WTC11 (cell line): ENCODE measurements around the gene PHC1. TPM values are rescaled to one million over a fixed set of nuclear protein-coding genes. Genes with fewer than 3 reads are reported as not detected.

Experiments
- ATAC-seq: fragments of 200-7000 bp; cut with Tn5 transposase; 2 replicates; pipeline ENCODE4 v1.10.0; 2021; ENCODE audit warnings: mild to moderate bottlenecking, moderate library complexity
- CTCF ChIA-PET: fragments of 300-600 bp; sonication (Branson Sonifier 250); formaldehyde crosslinking; loops from one replicate; lab custom pipeline; 2021; ENCODE audit warnings: antibody characterized with exemption; lab: Charles Lee
- POLR2A ChIA-PET: fragments of 350-600 bp; sonication (Branson Sonifier 250); formaldehyde crosslinking; loops from one replicate; lab custom pipeline; 2021; ENCODE audit warnings: antibody characterized with exemption; lab: Charles Lee
- DNase-seq: peaks from one replicate; pipeline ENCODE4 v3.0.0; 2021; ENCODE audit warnings: low spot score
- H3K27ac Mint-ChIP-seq: 2 replicates; pipeline ENCODE4 v1.8.0; 2021; ENCODE audit warnings: mixed read lengths
- H3K27me3 Mint-ChIP-seq: 2 replicates; pipeline ENCODE4 v1.8.0; 2021; ENCODE audit warnings: low read depth, mild to moderate bottlenecking, moderate library complexity, mixed read lengths
- H3K36me3 Mint-ChIP-seq: 2 replicates; pipeline ENCODE4 v1.8.0; 2021; ENCODE audit warnings: mixed read lengths
- H3K4me1 Mint-ChIP-seq: 2 replicates; pipeline ENCODE4 v1.8.0; 2022; ENCODE audit warnings: mixed read lengths
- H3K4me3 Mint-ChIP-seq: 2 replicates; pipeline ENCODE4 v1.8.0; 2021; ENCODE audit warnings: mild to moderate bottlenecking, moderate library complexity, mixed read lengths
- H3K9me3 Mint-ChIP-seq: 2 replicates; pipeline ENCODE4 v1.8.0; 2021; ENCODE audit warnings: mixed read lengths
- CREB1 ChIP-seq: sonication (generic); formaldehyde crosslinking; IDR thresholded peaks from 2 replicates; pipeline ENCODE4 v1.8.0; 2023; ENCODE audit warnings: mild to moderate bottlenecking, missing genetic modification reagents
- CREM ChIP-seq: sonication (generic); formaldehyde crosslinking; IDR thresholded peaks from 2 replicates; pipeline ENCODE4 v1.8.1; 2022; ENCODE audit warnings: mild to moderate bottlenecking, missing genetic modification reagents, moderate library complexity
- E2F1 ChIP-seq: sonication (generic); formaldehyde crosslinking; IDR thresholded peaks from 2 replicates; pipeline ENCODE4 v1.8.0; 2022; ENCODE audit warnings: mild to moderate bottlenecking, missing genetic modification reagents
- ETV6 ChIP-seq: sonication (generic); formaldehyde crosslinking; IDR thresholded peaks from 2 replicates; pipeline ENCODE4 v1.8.1; 2022; ENCODE audit warnings: mild to moderate bottlenecking, missing genetic modification reagents
- FOXP1 ChIP-seq: sonication (generic); formaldehyde crosslinking; IDR thresholded peaks from 2 replicates; pipeline ENCODE4 v1.8.0; 2022; ENCODE audit warnings: missing genetic modification reagents, mild to moderate bottlenecking, moderate library complexity, borderline replicate concordance
- GABPB1 ChIP-seq: sonication (generic); formaldehyde crosslinking; IDR thresholded peaks from 2 replicates; pipeline ENCODE4 v1.8.1; 2023; ENCODE audit warnings: mild to moderate bottlenecking, missing genetic modification reagents
- GTF2I ChIP-seq: fragments of 250-450 bp; sonication (Bioruptor Pico); conservative IDR thresholded peaks from 2 replicates; pipeline ENCODE4 v1.4.0; 2021; ENCODE audit warnings: mild to moderate bottlenecking
- HMGA2 ChIP-seq: fragments of 250-450 bp; sonication (Bioruptor Pico); IDR thresholded peaks from 2 replicates; pipeline ENCODE4 v1.4.0; 2021; ENCODE audit warnings: mild to moderate bottlenecking, moderate library complexity
- KAT7 ChIP-seq: sonication (generic); formaldehyde crosslinking; IDR thresholded peaks from 2 replicates; pipeline ENCODE4 v1.8.1; 2023; ENCODE audit warnings: missing genetic modification reagents, mild to moderate bottlenecking, borderline replicate concordance
- MAX ChIP-seq: sonication (generic); formaldehyde crosslinking; IDR thresholded peaks from 2 replicates; pipeline ENCODE4 v1.8.0; 2022; ENCODE audit warnings: mild to moderate bottlenecking, missing genetic modification reagents
- NFYB ChIP-seq: sonication (generic); formaldehyde crosslinking; conservative IDR thresholded peaks from 2 replicates; pipeline ENCODE4 v1.8.0; 2022; ENCODE audit warnings: low read depth, missing genetic modification reagents
- SMAD4 ChIP-seq: sonication (generic); formaldehyde crosslinking; IDR thresholded peaks from 2 replicates; pipeline ENCODE4 v1.8.0; 2022; ENCODE audit warnings: mild to moderate bottlenecking, missing genetic modification reagents
- SOX15 ChIP-seq: fragments of 250-450 bp; sonication (Bioruptor Pico); IDR thresholded peaks from 2 replicates; pipeline ENCODE4 v1.9.0; 2021; ENCODE audit warnings: mild to moderate bottlenecking
- SP1 ChIP-seq: sonication (generic); formaldehyde crosslinking; conservative IDR thresholded peaks from 2 replicates; pipeline ENCODE4 v1.8.1; 2022; ENCODE audit warnings: missing genetic modification reagents
- TCF7 ChIP-seq: sonication (generic); formaldehyde crosslinking; IDR thresholded peaks from 2 replicates; pipeline ENCODE4 v1.8.0; 2022; ENCODE audit warnings: mild to moderate bottlenecking, low read depth, missing genetic modification reagents, moderate library complexity
- ZBTB21 ChIP-seq: sonication (generic); formaldehyde crosslinking; IDR thresholded peaks from 2 replicates; pipeline ENCODE4 v1.8.1; 2023; ENCODE audit warnings: mild to moderate bottlenecking, missing genetic modification reagents, borderline replicate concordance
- ZNF232 ChIP-seq: sonication (generic); formaldehyde crosslinking; IDR thresholded peaks from 2 replicates; pipeline ENCODE4 v1.8.0; 2022; ENCODE audit warnings: mild to moderate bottlenecking, missing genetic modification reagents
- ZNF396 ChIP-seq: fragments of 250-450 bp; sonication (Bioruptor Pico); IDR thresholded peaks from 2 replicates; pipeline ENCODE4 v1.8.0; 2021; ENCODE audit warnings: mild to moderate bottlenecking, moderate library complexity, borderline replicate concordance
- ZNF423 ChIP-seq: fragments of 250-450 bp; sonication (Bioruptor Pico); IDR thresholded peaks from 2 replicates; pipeline ENCODE4 v2.1.2; 2022; ENCODE audit warnings: mild to moderate bottlenecking, moderate library complexity
- total RNA-seq: library from RNA; stranded (reverse); gene quantifications from 3 replicates; pipeline ENCODE4 v1.2.3, GENCODE V29; 2021
- TF ChIP-seq, protein P1 (sequence below): sonication (generic); formaldehyde crosslinking; IDR thresholded peaks from 2 replicates; pipeline ENCODE4 v1.8.0; 2023; ENCODE audit warnings: missing genetic modification reagents, mild to moderate bottlenecking, borderline replicate concordance
- TF ChIP-seq, protein P2 (sequence below): sonication (generic); formaldehyde crosslinking; IDR thresholded peaks from 2 replicates; pipeline ENCODE4 v1.8.0; 2023; ENCODE audit warnings: mild to moderate bottlenecking, missing genetic modification reagents
- TF ChIP-seq, protein P3 (sequence below): fragments of 250-450 bp; sonication (Bioruptor Pico); IDR thresholded peaks from 2 replicates; pipeline ENCODE4 v1.9.0; 2021; ENCODE audit warnings: mild to moderate bottlenecking
- TF ChIP-seq, protein P4 (sequence below): fragments of 250-450 bp; sonication (Bioruptor Pico); IDR thresholded peaks from 2 replicates; pipeline ENCODE4 v2.1.2; 2022; ENCODE audit warnings: mild to moderate bottlenecking, moderate library complexity
- TF ChIP-seq, protein P5 (sequence below): fragments of 250-450 bp; sonication (Bioruptor Pico); IDR thresholded peaks from 2 replicates; pipeline ENCODE4 v1.9.0; 2021; ENCODE audit warnings: mild to moderate bottlenecking

Gene PHC1
- total RNA-seq, 1 experiment from 2014 or later = 733 TPM

GRCh38 chr12:8969861-8970411, 55.6 kb downstream of the PHC1 start (continued):
- TF ChIP-seq, protein P1, sequence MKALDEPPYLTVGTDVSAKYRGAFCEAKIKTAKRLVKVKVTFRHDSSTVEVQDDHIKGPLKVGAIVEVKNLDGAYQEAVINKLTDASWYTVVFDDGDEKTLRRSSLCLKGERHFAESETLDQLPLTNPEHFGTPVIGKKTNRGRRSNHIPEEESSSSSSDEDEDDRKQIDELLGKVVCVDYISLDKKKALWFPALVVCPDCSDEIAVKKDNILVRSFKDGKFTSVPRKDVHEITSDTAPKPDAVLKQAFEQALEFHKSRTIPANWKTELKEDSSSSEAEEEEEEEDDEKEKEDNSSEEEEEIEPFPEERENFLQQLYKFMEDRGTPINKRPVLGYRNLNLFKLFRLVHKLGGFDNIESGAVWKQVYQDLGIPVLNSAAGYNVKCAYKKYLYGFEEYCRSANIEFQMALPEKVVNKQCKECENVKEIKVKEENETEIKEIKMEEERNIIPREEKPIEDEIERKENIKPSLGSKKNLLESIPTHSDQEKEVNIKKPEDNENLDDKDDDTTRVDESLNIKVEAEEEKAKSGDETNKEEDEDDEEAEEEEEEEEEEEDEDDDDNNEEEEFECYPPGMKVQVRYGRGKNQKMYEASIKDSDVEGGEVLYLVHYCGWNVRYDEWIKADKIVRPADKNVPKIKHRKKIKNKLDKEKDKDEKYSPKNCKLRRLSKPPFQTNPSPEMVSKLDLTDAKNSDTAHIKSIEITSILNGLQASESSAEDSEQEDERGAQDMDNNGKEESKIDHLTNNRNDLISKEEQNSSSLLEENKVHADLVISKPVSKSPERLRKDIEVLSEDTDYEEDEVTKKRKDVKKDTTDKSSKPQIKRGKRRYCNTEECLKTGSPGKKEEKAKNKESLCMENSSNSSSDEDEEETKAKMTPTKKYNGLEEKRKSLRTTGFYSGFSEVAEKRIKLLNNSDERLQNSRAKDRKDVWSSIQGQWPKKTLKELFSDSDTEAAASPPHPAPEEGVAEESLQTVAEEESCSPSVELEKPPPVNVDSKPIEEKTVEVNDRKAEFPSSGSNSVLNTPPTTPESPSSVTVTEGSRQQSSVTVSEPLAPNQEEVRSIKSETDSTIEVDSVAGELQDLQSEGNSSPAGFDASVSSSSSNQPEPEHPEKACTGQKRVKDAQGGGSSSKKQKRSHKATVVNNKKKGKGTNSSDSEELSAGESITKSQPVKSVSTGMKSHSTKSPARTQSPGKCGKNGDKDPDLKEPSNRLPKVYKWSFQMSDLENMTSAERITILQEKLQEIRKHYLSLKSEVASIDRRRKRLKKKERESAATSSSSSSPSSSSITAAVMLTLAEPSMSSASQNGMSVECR = no peak
- TF ChIP-seq CREB1 (CRISPR knock-in tag) (no peak), ZNF423 (CRISPR knock-in tag) (no peak), GTF2I (CRISPR knock-in tag) (no peak), ZNF396 (no peak), GABPB1 (no peak), SOX15 (CRISPR knock-in tag) (no peak), HMGA2 (CRISPR knock-in tag) (no peak)
- TF ChIP-seq, protein P2, sequence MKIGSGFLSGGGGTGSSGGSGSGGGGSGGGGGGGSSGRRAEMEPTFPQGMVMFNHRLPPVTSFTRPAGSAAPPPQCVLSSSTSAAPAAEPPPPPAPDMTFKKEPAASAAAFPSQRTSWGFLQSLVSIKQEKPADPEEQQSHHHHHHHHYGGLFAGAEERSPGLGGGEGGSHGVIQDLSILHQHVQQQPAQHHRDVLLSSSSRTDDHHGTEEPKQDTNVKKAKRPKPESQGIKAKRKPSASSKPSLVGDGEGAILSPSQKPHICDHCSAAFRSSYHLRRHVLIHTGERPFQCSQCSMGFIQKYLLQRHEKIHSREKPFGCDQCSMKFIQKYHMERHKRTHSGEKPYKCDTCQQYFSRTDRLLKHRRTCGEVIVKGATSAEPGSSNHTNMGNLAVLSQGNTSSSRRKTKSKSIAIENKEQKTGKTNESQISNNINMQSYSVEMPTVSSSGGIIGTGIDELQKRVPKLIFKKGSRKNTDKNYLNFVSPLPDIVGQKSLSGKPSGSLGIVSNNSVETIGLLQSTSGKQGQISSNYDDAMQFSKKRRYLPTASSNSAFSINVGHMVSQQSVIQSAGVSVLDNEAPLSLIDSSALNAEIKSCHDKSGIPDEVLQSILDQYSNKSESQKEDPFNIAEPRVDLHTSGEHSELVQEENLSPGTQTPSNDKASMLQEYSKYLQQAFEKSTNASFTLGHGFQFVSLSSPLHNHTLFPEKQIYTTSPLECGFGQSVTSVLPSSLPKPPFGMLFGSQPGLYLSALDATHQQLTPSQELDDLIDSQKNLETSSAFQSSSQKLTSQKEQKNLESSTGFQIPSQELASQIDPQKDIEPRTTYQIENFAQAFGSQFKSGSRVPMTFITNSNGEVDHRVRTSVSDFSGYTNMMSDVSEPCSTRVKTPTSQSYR = no peak
- TF ChIP-seq, all 79 proteins: peak for 0

DNA sequence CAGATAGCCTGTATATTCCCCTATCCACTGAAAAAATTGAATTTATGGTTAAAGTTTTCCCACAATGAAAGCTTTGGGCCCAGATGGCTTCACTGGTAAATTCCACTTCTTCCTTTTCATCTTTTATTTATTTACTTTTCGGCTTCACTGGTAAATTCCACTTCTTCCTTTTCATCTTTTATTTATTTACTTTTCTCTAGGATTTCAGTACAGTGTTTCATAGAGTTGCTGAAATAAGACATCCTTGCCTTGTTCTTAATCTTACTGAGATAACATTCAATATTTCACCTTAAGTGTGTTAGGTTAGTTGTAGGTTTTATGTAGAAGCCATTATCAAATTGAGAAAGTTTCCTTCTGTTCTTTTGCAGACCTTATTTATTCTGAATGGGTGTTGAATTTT, 56.1 kb downstream of the PHC1 start:
- ChIA-PET CTCF (no interaction called here), POLR2A (no interaction called here)
- Mint-ChIP-seq H3K9me3 (peaks cover 32% of the 10 kb centered on the region), H3K27ac (no peak overlapping the region), H3K36me3 (peaks cover 21% of the 10 kb centered on the region), H3K4me1 (no peaks in the 10 kb centered on the region), H3K4me3 (no peak overlapping the region), H3K27me3 (no peaks in the 10 kb centered on the region)
- no peak for ATAC-seq
- TF ChIP-seq ZNF232 (CRISPR knock-in tag) (no peak), FOXP1 (CRISPR knock-in tag) (no peak), HMGA2 (CRISPR knock-in tag) (no peak), SMAD4 (CRISPR knock-in tag) (no peak), CREM (CRISPR knock-in tag) (no peak), SOX15 (CRISPR knock-in tag) (no peak), ZBTB21 (CRISPR knock-in tag) (no peak), KAT7 (CRISPR knock-in tag) (no peak), NFYB (no peak), ETV6 (CRISPR knock-in tag) (no peak), E2F1 (no peak), TCF7 (CRISPR knock-in tag) (no peak), MAX (CRISPR knock-in tag) (no peak), SP1 (CRISPR knock-in tag) (no peak), ZNF396 (no peak)
- TF ChIP-seq, protein P3, sequence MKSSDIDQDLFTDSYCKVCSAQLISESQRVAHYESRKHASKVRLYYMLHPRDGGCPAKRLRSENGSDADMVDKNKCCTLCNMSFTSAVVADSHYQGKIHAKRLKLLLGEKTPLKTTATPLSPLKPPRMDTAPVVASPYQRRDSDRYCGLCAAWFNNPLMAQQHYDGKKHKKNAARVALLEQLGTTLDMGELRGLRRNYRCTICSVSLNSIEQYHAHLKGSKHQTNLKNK (CRISPR knock-in tag) = no peak
- TF ChIP-seq, protein P4, sequence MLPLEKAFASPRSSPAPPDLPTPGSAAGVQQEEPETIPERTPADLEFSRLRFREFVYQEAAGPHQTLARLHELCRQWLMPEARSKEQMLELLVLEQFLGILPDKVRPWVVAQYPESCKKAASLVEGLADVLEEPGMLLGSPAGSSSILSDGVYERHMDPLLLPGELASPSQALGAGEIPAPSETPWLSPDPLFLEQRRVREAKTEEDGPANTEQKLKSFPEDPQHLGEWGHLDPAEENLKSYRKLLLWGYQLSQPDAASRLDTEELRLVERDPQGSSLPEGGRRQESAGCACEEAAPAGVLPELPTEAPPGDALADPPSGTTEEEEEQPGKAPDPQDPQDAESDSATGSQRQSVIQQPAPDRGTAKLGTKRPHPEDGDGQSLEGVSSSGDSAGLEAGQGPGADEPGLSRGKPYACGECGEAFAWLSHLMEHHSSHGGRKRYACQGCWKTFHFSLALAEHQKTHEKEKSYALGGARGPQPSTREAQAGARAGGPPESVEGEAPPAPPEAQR (CRISPR knock-in tag) = no peak
- TF ChIP-seq, protein P5, sequence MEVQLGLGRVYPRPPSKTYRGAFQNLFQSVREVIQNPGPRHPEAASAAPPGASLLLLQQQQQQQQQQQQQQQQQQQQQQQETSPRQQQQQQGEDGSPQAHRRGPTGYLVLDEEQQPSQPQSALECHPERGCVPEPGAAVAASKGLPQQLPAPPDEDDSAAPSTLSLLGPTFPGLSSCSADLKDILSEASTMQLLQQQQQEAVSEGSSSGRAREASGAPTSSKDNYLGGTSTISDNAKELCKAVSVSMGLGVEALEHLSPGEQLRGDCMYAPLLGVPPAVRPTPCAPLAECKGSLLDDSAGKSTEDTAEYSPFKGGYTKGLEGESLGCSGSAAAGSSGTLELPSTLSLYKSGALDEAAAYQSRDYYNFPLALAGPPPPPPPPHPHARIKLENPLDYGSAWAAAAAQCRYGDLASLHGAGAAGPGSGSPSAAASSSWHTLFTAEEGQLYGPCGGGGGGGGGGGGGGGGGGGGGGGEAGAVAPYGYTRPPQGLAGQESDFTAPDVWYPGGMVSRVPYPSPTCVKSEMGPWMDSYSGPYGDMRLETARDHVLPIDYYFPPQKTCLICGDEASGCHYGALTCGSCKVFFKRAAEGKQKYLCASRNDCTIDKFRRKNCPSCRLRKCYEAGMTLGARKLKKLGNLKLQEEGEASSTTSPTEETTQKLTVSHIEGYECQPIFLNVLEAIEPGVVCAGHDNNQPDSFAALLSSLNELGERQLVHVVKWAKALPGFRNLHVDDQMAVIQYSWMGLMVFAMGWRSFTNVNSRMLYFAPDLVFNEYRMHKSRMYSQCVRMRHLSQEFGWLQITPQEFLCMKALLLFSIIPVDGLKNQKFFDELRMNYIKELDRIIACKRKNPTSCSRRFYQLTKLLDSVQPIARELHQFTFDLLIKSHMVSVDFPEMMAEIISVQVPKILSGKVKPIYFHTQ (CRISPR knock-in tag) = no peak
- DNase-seq = no peak
